Kidney (tissue), 14 donors: Measurements from ENCODE around the gene GLOD5. TPM values are rescaled to one million over a fixed set of nuclear protein-coding genes. Genes with fewer than 3 reads are reported as not detected.

Experiments
- DNase-seq, 5 donors: peaks; one replicate each; pipeline ENCODE4 v3.0.0-alpha.2; 2013 to 2020
- FAIRE-seq: peaks from 2 replicates; lab custom pipeline; 2012; peaks lifted over from hg19 to GRCh38; lab: Jason Lieb, UNC
- H3K27ac ChIP-seq, 2 donors: one replicate each; pipeline ENCODE4 v1.7.0; 2013; ENCODE audit warnings: low read depth in 2 of 2, low read length in 2 of 2, inconsistent platforms in 1 of 2
- H3K27me3 ChIP-seq: one replicate; pipeline ENCODE4 v1.7.1; 2013; ENCODE audit warnings: low read length, inconsistent platforms; ENCODE audit not compliant: control insufficient read depth, insufficient read depth
- H3K36me3 ChIP-seq, 3 donors: one replicate each; pipeline versions ENCODE4 v1.7.0 to v1.7.1; 2013; ENCODE audit warnings: low read length in 3 of 3, control low read depth in 1 of 3, inconsistent platforms in 1 of 3; ENCODE audit not compliant: insufficient read depth in 3 of 3, control insufficient read depth in 2 of 3
- H3K4me1 ChIP-seq, 3 donors: one replicate each; pipeline versions ENCODE4 v1.7.0 to v1.7.1; 2013; ENCODE audit warnings: low read length in 3 of 3, inconsistent platforms in 1 of 3, low read depth in 1 of 3; ENCODE audit not compliant: control insufficient read depth in 2 of 3, insufficient read depth in 2 of 3
- H3K4me3 ChIP-seq, 3 donors: one replicate each; pipeline versions ENCODE4 v1.7.0 to v1.8.1; 2013; ENCODE audit warnings: low read length in 3 of 3, control low read depth in 1 of 3, inconsistent platforms in 1 of 3
- H3K9ac ChIP-seq, 3 donors: one replicate each; pipeline versions ENCODE4 v1.7.0 to v1.7.1; 2013; ENCODE audit warnings: low read length in 3 of 3, control low read depth in 1 of 3, inconsistent platforms in 1 of 3
- H3K9me3 ChIP-seq, 3 donors: one replicate each; pipeline versions ENCODE4 v1.7.0 to v1.7.1; 2013; ENCODE audit warnings: low read length in 3 of 3, control low read depth in 1 of 3, inconsistent platforms in 1 of 3; ENCODE audit not compliant: control insufficient read depth in 2 of 3, insufficient read depth in 1 of 3
- CTCF ChIP-seq: IDR thresholded peaks from 3 replicates; pipeline ENCODE4 v1.5.1; 2012; ENCODE audit warnings: mild to moderate bottlenecking, moderate library complexity, borderline replicate concordance; ENCODE audit not compliant: insufficient read depth; ENCODE audit errors: extremely low read depth
- intact Hi-C: fragments of 100-400 bp; cut with DNase I; formaldehyde crosslinking; loops from one replicate; pipeline ENCODE4 v1.11.1; 2022
- polyA plus RNA-seq: library from polyadenylated mRNA; stranded (reverse); fragments of 350-450 nt; fragmentation: Illumina TruSeq; extraction: RNeasy Lipid Tissue Mini Kit (QIAGEN cat#74804); gene quantifications from one replicate; pipeline ENCODE4 v1.2.3, GENCODE V29; 2014; ENCODE audit warnings: low read depth, low replicate concordance; ENCODE audit not compliant: insufficient read depth
- total RNA-seq: library from RNA; stranded (reverse); fragmentation: NEBNext Ultra II Directional; extraction: Animal tissue kit (Norgen Biotek cat#: 25700); gene quantifications from one replicate; pipeline ENCODE4 v1.2.1, GENCODE V29; 2021
- donor health status: control.
- donor health status: control.
- donor health status: control.
- donor health status: control.
- donor health status: control.
- donor health status: DM: yes; HTN: yes; CAD: no.
- donor health status: Normal renal cell carcinoma (clear cell type).

Gene GLOD5
- total and polyA plus RNA-seq, 2 donors from 2014 or later = 0.94 to 12.6 TPM

GRCh38 chrX:48786341-48786800, 24.8 kb downstream of the GLOD5 start, which contains the start of gene GATA1:
TSS of gene GATA1 (plus strand) at chrX:48786590. CDS start at chrX:48791110, 4,520 bp downstream.
- Histone ChIP-seq H3K36me3 (no peaks in the 10 kb centered on the region), H3K27ac (no peak within 1 kb of the TSS), H3K9ac (no peak within 1 kb of the TSS), H3K4me1 (no peaks in the 10 kb centered on the region), H3K4me3 (no peak within 1 kb of the TSS), H3K27me3 (no peaks in the 10 kb centered on the region), H3K9me3 (no peaks in the 10 kb centered on the region)
- DNase-seq (no peak), FAIRE-seq (no peak)
- intact Hi-C loops = no loop called here
- TF ChIP-seq CTCF = no peak

- Histone ChIP-seq H3K27me3 (no peaks in the 10 kb centered on the region), H3K4me3 (no peak overlapping the region), H3K9me3 (no peaks in the 10 kb centered on the region), H3K9ac (no peak overlapping the region), H3K27ac (no peak overlapping the region), H3K4me1 (no peaks in the 10 kb centered on the region), H3K36me3 (no peaks in the 10 kb centered on the region)
- FAIRE-seq (no peak), DNase-seq (no peak)
- TF ChIP-seq CTCF = no peak
- intact Hi-C loops = no loop called here
These were observed 25.4 kb downstream of the GLOD5 start for GRCh38 chrX:48786825-48787504.

GRCh38 chrX:48787505-48788443, 26.2 kb downstream of the GLOD5 start:
- intact Hi-C loops = no loop called here
- Histone ChIP-seq H3K4me3 (no peak overlapping the region), H3K9me3 (no peaks in the 10 kb centered on the region), H3K36me3 (no peaks in the 10 kb centered on the region), H3K9ac (no peak overlapping the region), H3K27ac (no peak overlapping the region), H3K27me3 (no peaks in the 10 kb centered on the region), H3K4me1 (no peaks in the 10 kb centered on the region)
- DNase-seq (no peak), FAIRE-seq (no peak)
- TF ChIP-seq CTCF = no peak
